GM10248 (cell line): ENCODE measurements around the gene NELL2.

Experiments used
- CTCF ChIA-PET: fragments of 300-600 bp; sonication (Branson Sonifier 250); formaldehyde crosslinking; extraction: SDS; loops from one replicate; lab custom pipeline; 2021; ENCODE audit warnings: antibody characterized with exemption; lab: Yijun Ruan, JAX
- POLR2A ChIA-PET: fragments of 350-650 bp; sonication (Branson Sonifier 250); formaldehyde crosslinking; extraction: SDS; loops from one replicate; lab custom pipeline; 2020; ENCODE audit warnings: antibody characterized with exemption; lab: Yijun Ruan, JAX
- DNase-seq: peaks from one replicate; pipeline ENCODE4 v3.0.0; 2012; ENCODE audit errors: extremely low spot score
- TF ChIP-seq, protein P1 (sequence below): IDR thresholded peaks from 2 replicates; pipeline ENCODE4 v1.5.1; 2012; ENCODE audit warnings: mild to moderate bottlenecking, low read depth; ENCODE audit errors: extremely low read depth, missing control alignments, control extremely low read depth

Gene NELL2

GRCh38 chr12:44565163-44565562 lies 311.0 kb downstream of the NELL2 start:
- POLR2A ChIA-PET: no interaction called here
- CTCF ChIA-PET: no interaction called here
- TF ChIP-seq, protein P1, sequence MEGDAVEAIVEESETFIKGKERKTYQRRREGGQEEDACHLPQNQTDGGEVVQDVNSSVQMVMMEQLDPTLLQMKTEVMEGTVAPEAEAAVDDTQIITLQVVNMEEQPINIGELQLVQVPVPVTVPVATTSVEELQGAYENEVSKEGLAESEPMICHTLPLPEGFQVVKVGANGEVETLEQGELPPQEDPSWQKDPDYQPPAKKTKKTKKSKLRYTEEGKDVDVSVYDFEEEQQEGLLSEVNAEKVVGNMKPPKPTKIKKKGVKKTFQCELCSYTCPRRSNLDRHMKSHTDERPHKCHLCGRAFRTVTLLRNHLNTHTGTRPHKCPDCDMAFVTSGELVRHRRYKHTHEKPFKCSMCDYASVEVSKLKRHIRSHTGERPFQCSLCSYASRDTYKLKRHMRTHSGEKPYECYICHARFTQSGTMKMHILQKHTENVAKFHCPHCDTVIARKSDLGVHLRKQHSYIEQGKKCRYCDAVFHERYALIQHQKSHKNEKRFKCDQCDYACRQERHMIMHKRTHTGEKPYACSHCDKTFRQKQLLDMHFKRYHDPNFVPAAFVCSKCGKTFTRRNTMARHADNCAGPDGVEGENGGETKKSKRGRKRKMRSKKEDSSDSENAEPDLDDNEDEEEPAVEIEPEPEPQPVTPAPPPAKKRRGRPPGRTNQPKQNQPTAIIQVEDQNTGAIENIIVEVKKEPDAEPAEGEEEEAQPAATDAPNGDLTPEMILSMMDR: no peak
- DNase-seq: no peak

DNA sequence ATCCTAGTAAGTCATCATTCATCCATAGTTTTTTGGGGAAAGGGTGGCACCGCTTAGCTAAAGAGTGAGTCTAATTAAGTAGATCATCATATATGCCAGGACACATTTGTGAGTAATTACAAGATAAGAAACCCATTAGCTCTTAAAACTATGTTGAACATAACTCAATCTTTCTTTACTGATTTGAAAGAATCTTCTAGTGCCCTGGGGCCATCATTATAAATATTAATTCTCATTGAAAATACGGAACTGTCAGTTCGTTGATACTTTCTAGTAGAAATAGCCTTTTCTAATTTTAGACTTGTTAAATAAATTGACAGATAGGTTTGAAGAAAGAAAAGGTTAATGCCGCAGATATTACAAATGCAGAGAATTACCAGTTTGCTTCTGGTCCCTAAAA lies 312.6 kb downstream of the NELL2 start:
- DNase-seq: no peak
- POLR2A ChIA-PET: no interaction called here
- TF ChIP-seq, protein P1: no peak
- CTCF ChIA-PET: no interaction called here

DNA sequence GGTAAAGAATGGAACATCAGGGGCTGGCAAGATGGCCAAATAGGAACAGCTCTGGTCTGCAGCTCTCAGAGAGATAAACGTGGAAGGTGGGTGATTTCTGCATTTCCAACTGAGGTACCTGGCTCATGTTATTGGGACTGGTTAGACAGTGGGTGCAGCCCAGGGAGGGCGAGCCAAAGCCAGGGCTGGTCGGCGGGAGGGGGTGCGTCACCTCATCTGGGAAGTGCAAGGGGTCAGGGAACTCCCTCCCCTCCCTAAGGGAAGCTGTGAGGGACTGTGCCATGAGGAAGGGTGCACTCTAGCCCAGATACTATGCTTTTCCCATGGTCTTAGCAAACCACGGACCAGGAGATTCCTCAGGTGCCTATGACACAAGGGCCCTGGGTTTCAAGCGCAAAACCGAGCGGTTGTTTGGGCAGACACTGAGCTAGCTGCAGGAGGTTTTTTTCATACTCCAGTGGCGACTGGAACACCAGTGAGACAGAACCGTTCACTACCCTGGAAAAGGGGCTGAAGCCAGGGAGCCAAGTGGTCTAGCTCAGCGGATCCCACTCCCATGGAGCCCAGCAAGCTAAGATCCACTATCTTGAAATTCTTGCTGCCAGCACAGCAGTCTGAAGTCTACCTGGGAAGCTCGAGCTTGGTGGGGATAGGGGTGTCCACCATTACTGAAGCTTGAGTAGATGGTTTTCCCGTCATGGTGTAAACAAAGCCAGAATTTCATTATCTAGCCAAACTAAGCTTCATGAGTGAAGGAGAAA lies 317.6 kb downstream of the NELL2 start:
- DNase-seq: no peak
- ChIA-PET POLR2A (no interaction called here), CTCF (interaction anchor here (1.4 to 1.6 kb wide), 2 partner anchors 12 to 23 kb away, joined by 3 to 5 read pairs; no protein-coding TSS in a partner anchor)
- TF ChIP-seq, protein P1: no peak

DNA sequence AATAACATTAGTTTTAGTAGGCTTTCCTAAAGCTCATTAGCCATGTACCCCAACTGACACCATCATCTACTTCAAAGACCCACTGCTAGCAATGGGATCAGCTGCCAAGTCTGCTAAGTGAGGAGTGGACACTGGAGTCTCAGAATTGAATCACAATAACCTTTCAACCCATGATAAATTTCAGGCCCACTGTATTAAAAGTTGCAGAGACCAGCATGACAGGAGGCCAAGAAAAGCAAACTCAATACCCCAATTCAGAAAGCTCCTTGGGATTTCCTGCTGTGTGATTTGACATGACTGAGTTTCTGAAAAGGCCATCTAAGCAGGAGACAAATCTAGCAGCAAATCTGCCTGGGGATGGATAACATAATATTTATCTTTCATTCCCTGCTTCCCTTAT lies 320.7 kb downstream of the NELL2 start:
- ChIA-PET POLR2A (no interaction called here), CTCF (interaction anchor here (1.5 to 1.6 kb wide), 2 partner anchors 9 to 10 kb away, joined by 3 to 4 read pairs; no protein-coding TSS in a partner anchor)
- TF ChIP-seq, protein P1: no peak
- DNase-seq: no peak

- TF ChIP-seq, protein P1: no peak
- ChIA-PET CTCF (no interaction called here), POLR2A (no interaction called here)
- no peak for DNase-seq
Observed at GRCh38 chr12:44551631-44552030, 324.5 kb downstream of the NELL2 start.

DNA sequence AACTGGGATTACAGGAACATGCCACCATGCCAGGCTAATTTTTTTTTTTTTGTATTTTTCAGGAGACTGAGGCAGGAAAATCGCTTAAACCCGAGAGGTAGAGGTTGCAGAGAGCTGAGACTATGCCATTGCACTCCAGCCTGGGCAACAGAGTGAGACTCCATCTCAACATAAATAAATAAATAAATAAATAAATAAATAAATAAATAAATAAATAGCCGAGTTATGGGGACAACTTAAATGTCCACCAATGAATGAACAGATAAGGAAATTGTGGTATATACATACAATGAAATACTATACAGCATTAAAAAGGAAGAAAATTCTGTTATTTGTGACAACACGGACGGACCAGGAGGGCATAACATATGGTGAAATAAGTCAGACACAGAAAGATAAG lies 325.7 kb downstream of the NELL2 start:
- DNase-seq: no peak
- ChIA-PET POLR2A (no interaction called here), CTCF (no interaction called here)
- TF ChIP-seq, protein P1: no peak
